PC-9 (cell line): ENCODE results near the gene BRDT.

Experiments used
- EZH2 ChIP-seq: fragments of 200-600 bp; sonication (generic); IDR thresholded peaks from 2 replicates; pipeline ENCODE4 v1.8.0; 2017; ENCODE audit warnings: antibody characterized with exemption, low read depth
- TF ChIP-seq, protein P1 (sequence below): fragments of 200-600 bp; sonication (generic); conservative IDR thresholded peaks from 2 replicates; pipeline ENCODE4 v1.6.1; 2017; ENCODE audit warnings: mixed run types, antibody characterized with exemption, mild to moderate bottlenecking, moderate library complexity

DNA sequence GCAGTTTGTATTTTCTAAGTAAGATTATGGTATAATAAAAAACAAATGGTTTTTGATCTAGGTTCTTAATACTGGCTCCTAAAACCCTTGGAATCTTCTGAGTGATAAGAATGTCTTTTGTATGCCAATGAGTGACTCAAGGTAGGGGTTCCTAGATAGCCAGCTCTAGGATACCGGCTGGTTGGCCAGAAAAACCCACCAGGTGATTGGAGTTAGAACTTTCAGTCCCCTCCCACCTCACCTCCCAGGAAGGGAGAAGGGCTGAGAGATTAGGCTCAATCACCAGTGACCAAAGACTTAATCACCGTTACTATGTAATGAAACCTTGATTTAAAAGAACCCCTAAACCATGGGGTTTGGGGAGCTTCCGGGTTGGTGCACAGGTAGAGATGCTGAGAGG is 8.7 kb upstream of the BRDT start:
- TF ChIP-seq EZH2, result no peak
- TF ChIP-seq, protein P1, sequence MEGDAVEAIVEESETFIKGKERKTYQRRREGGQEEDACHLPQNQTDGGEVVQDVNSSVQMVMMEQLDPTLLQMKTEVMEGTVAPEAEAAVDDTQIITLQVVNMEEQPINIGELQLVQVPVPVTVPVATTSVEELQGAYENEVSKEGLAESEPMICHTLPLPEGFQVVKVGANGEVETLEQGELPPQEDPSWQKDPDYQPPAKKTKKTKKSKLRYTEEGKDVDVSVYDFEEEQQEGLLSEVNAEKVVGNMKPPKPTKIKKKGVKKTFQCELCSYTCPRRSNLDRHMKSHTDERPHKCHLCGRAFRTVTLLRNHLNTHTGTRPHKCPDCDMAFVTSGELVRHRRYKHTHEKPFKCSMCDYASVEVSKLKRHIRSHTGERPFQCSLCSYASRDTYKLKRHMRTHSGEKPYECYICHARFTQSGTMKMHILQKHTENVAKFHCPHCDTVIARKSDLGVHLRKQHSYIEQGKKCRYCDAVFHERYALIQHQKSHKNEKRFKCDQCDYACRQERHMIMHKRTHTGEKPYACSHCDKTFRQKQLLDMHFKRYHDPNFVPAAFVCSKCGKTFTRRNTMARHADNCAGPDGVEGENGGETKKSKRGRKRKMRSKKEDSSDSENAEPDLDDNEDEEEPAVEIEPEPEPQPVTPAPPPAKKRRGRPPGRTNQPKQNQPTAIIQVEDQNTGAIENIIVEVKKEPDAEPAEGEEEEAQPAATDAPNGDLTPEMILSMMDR, result no peak
